AG04450 (cell line): ENCODE data around the gene PISD. TPM values are rescaled to one million over a fixed set of nuclear protein-coding genes. Genes with fewer than 3 reads are reported as not detected.
A peak's percentile ranks its signal among the peaks of the same experiment; 100 is the strongest.

ENCODE experiments used
- CTCF ChIA-PET: fragments of 300-600, 350-600 bp; formaldehyde crosslinking; extraction: SDS; loops from one replicate; lab custom pipeline; 2022; ENCODE audit warnings: antibody characterized with exemption, inconsistent platforms; lab: Charles Lee
- POLR2A ChIA-PET: fragments of 350-600 bp; formaldehyde crosslinking; extraction: SDS; loops from one replicate; lab custom pipeline; 2021; ENCODE audit warnings: antibody characterized with exemption, inconsistent platforms; lab: Yijun Ruan, JAX
- DNase-seq: peaks from one replicate; pipeline ENCODE4 v3.0.0-alpha.2; 2011; ENCODE audit warnings: low read depth, low spot score
- H3K27ac ChIP-seq: one replicate; pipeline ENCODE4 v1.5.1; 2012; ENCODE audit warnings: low read depth, low read length, control low read depth
- H3K27me3 ChIP-seq: one replicate; pipeline ENCODE4 v1.6.0; 2012; ENCODE audit warnings: low read length; ENCODE audit not compliant: control insufficient read depth, insufficient read depth
- H3K4me3 ChIP-seq: 2 replicates; pipeline ENCODE4 v1.5.1; 2011; ENCODE audit warnings: mild to moderate bottlenecking, low read depth, low read length, control low read depth
- H3K9me3 ChIP-seq: 2 replicates; pipeline ENCODE4 v1.5.1; 2012; ENCODE audit warnings: low read length; ENCODE audit not compliant: control insufficient read depth, insufficient read depth
- CTCF ChIP-seq: IDR thresholded peaks from 2 replicates; pipeline ENCODE4 v1.5.1; 2011; ENCODE audit warnings: low read depth, low read length, control low read depth, inconsistent platforms
- polyA plus RNA-seq: library from polyadenylated mRNA; depleted of rRNA; stranded (reverse); fragments of >200 nt; gene quantifications from 2 replicates; pipeline ENCODE4 v1.2.3, GENCODE V29; 2011

The PISD gene
- polyA plus RNA-seq, 1 experiment = 21.6 TPM

- POLR2A ChIA-PET = no interaction called here
Observed at GRCh38 chr22:31652911-31653684, 8.9 kb downstream of the PISD start.

GRCh38 chr22:31652088-31652487 is 9.9 kb downstream of the PISD start:
- DNase-seq = no peak
- Histone ChIP-seq H3K27me3 (no peaks in the 10 kb centered on the region), H3K9me3 (no peaks in the 10 kb centered on the region), H3K4me3 (no peak overlapping the region), H3K27ac (no peak overlapping the region)
- POLR2A ChIA-PET = no interaction called here
- CTCF ChIA-PET = no interaction called here
- no peak for TF ChIP-seq CTCF

More at GRCh38 chr22:31652911-31653684, 8.9 kb downstream of the PISD start:
- CTCF ChIA-PET = interaction anchor here (0.8 kb wide), 1 partner anchor 12 kb away, joined by 4 read pairs; no protein-coding TSS in a partner anchor
- TF ChIP-seq CTCF = no peak
- Histone ChIP-seq H3K27ac (no peak overlapping the region), H3K9me3 (no peaks in the 10 kb centered on the region), H3K4me3 (no peak overlapping the region), H3K27me3 (no peaks in the 10 kb centered on the region)
- no peak for DNase-seq

- H3K9me3 ChIP-seq = no peaks in the 10 kb centered on the region
- DNase-seq = no peak
- H3K27ac ChIP-seq = no peak overlapping the region
- CTCF ChIA-PET = no interaction called here
- no peak for TF ChIP-seq CTCF
- no peak overlapping the region for H3K4me3 ChIP-seq
- POLR2A ChIA-PET = no interaction called here
- no peaks in the 10 kb centered on the region for H3K27me3 ChIP-seq
Observed at GRCh38 chr22:31651664-31652063, 10.4 kb downstream of the PISD start.

- ChIA-PET POLR2A (interaction anchor here (0.5 to 0.7 kb wide), 4 partner anchors 19 to 100 kb away, joined by 3 to 6 read pairs (median 4); no protein-coding TSS in a partner anchor), CTCF (no interaction called here)
- Histone ChIP-seq H3K4me3 (no peak overlapping the region), H3K27me3 (no peaks in the 10 kb centered on the region), H3K27ac (peak overlapping the region; percentile 81), H3K9me3 (no peaks in the 10 kb centered on the region)
- no peak for TF ChIP-seq CTCF
- DNase-seq = peak; percentile 57
Observed at GRCh38 chr22:31650391-31650790, 11.6 kb downstream of the PISD start.
